IPS-20b (cell line): ENCODE data around the gene BPI.

ENCODE experiments used
- H3K27ac ChIP-seq: one replicate; pipeline ENCODE4 v1.5.1; 2013; ENCODE audit warnings: low read length
- H3K27me3 ChIP-seq: 2 replicates; pipeline ENCODE4 v1.6.1; 2013; ENCODE audit warnings: mild to moderate bottlenecking, low read length, inconsistent platforms; ENCODE audit not compliant: insufficient read depth
- H3K36me3 ChIP-seq: 2 replicates; pipeline ENCODE4 v1.6.1; 2013; ENCODE audit warnings: low read depth, mild to moderate bottlenecking, inconsistent platforms, low read length, moderate library complexity; ENCODE audit not compliant: insufficient read depth
- H3K4me1 ChIP-seq: 2 replicates; pipeline ENCODE4 v1.6.1; 2013; ENCODE audit warnings: mild to moderate bottlenecking, control low read depth, inconsistent platforms, low read length, moderate library complexity; ENCODE audit not compliant: insufficient read depth
- H3K4me3 ChIP-seq: 2 replicates; pipeline ENCODE4 v1.5.1; 2013; ENCODE audit warnings: mild to moderate bottlenecking, low read length, inconsistent platforms
- H3K9ac ChIP-seq: 2 replicates; pipeline ENCODE4 v1.6.1; 2013; ENCODE audit warnings: low read depth, mild to moderate bottlenecking, inconsistent platforms, low read length, moderate library complexity
- H3K9me3 ChIP-seq: 2 replicates; pipeline ENCODE4 v1.6.1; 2013; ENCODE audit warnings: mild to moderate bottlenecking, low read depth, low read length, inconsistent platforms; ENCODE audit not compliant: insufficient read depth

Gene BPI

DNA sequence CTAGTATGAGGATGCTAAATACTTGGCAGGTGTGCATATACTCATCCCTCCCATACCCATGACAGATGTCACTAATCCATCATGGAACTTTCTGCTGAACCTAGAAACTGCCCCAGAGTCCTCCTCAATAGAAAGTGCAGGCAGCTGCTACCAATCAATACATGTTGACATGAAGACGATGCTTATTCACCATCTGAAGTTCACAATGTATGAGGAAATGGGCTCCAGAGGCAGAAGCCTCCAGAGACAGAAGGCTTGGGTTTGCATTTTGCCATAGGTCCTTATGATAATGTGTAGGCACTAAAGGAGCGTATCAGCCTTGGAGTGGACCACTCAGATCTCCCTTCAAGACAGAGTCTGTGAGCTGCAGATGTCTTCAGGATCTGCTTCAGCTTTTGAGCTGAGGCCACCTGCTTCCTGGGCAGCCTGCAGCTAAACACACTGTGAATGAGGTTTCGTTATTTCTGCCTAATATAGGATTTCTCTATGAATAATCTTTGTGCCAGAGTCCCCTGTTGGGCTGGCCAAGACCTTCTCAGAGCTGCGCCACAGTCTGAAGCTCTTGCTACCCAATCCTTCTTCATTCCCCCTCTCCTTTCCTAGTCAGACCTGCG, 35.9 kb upstream of the BPI start:
- Histone ChIP-seq H3K36me3 (no peaks in the 10 kb centered on the region), H3K9me3 (no peaks in the 10 kb centered on the region), H3K4me1 (no peaks in the 10 kb centered on the region), H3K9ac (no peak overlapping the region), H3K27me3 (no peaks in the 10 kb centered on the region; the same call in 1 of the 2 replicates), H3K27ac (no peak overlapping the region), H3K4me3 (no peak overlapping the region)

DNA sequence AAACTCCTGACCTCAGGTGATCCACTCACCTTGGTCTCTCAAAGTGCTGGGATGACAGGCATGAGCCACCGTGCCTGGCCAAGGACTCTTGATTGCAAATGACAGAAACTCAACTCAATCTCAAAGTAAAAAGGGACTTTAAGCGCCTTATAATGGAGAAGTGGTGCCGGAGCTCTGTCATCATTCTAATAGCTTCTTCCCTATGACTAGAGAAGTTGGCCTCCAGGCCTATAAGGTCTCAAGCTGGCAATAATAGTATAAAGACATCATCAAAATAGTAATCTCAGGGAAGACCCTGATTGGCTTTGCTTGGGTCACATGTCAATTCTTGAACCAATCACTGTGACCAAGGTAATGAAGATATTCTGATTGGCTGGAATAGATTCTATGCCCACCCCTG, 34.9 kb upstream of the BPI start:
- H3K4me3 ChIP-seq: no peak overlapping the region

DNA sequence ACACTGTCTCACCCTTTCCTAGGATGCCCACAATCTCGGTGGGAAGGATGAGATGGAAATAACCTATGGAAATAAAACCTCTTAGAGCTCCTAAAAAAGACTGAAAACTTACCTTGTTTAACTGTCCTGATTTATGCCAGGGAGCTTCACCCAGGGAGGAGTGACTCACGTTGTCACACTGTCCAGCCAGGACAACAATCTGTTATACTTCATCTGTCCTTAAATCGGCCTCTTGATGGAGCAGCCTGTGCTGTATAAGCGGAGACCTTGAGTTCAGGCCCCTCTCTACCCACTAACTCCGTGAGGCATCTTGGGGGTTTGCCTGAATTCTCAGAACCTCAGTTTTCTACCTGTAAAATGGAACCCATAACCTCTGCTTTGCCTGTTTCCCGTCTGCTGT, 34.2 kb upstream of the BPI start:
- H3K9ac ChIP-seq: no peak overlapping the region
- H3K9me3 ChIP-seq: no peaks in the 10 kb centered on the region
- H3K27me3 ChIP-seq: no peaks in the 10 kb centered on the region; the same call in 1 of the 2 replicates
- no peak overlapping the region for H3K4me3 ChIP-seq
- H3K36me3 ChIP-seq: no peaks in the 10 kb centered on the region
- no peaks in the 10 kb centered on the region for H3K4me1 ChIP-seq
- H3K27ac ChIP-seq: no peak overlapping the region

More for the DNA sequence above, 34.9 kb upstream of the BPI start:
- H3K27me3 ChIP-seq: no peaks in the 10 kb centered on the region; the same call in 1 of the 2 replicates
- no peak overlapping the region for H3K9ac ChIP-seq
- no peaks in the 10 kb centered on the region for H3K36me3 ChIP-seq
- no peak overlapping the region for H3K27ac ChIP-seq
- H3K9me3 ChIP-seq: no peaks in the 10 kb centered on the region
- H3K4me1 ChIP-seq: no peaks in the 10 kb centered on the region

DNA sequence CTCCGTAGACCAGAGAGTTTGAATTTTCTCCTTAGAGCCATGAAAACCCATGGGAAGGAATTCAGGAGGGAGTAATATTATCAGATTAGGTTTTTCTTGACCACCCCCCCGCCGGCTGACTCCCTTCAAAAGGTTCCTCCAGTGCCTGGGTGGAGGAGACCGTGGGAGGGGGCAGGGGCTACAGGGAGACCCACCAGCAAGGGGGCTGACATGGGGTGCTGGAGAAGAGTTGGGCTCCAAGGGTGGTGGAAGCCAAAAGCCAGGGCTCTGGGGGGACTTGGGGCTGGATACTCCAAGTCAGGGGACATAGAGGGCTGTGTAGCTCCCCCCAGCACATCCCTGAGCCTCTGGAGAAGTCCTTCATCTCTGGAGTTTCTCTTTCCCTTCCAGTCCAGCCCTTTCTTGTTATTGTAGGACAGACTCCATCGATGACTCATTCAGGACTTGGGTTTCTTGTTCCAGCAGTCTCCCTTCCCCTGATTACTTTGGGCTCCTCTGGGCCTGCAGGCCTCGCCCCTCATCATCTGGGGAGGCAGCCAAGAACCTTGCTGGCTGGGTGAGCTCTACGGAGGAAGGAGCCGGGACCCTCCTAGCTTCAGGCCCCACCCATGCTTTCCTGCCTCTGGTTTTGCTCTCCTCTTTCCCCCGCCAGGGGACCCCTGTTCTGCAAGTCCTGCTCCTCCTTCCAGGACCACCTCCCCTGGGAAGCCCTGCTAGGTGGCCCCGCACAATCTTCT, 32.9 kb upstream of the BPI start:
- Histone ChIP-seq H3K9ac (no peak overlapping the region), H3K27me3 (no peaks in the 10 kb centered on the region; the same call in 1 of the 2 replicates), H3K4me3 (no peak overlapping the region), H3K9me3 (no peaks in the 10 kb centered on the region), H3K27ac (no peak overlapping the region), H3K36me3 (no peaks in the 10 kb centered on the region), H3K4me1 (no peaks in the 10 kb centered on the region)

DNA sequence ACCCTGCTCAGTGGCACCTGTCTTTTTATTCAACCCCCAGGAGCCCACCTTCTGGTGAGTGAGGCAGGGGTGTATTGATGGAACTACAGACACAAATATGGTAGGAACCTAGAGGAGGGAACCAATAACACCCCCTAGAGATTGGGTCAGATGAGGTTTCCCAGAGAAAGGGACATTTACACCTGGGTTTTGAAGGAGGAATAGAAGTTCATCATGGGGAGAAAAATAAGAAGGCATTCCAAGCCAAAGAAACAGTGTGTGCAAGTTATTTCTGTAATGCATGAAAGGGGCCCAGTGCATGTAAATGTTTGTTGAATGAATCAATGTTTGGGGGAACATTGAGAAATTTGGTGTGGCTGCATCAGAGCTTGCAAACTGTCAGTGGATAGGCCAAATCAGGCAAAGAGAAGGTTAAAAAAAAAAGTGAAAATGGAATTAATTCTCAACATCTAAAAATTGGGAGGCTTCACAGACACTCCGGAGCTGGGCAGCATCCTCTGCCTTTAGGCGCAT, 32.3 kb upstream of the BPI start:
- H3K9ac ChIP-seq: no peak overlapping the region
- H3K36me3 ChIP-seq: no peaks in the 10 kb centered on the region
- H3K9me3 ChIP-seq: no peaks in the 10 kb centered on the region
- H3K27ac ChIP-seq: no peak overlapping the region
- no peak overlapping the region for H3K4me3 ChIP-seq
- H3K4me1 ChIP-seq: no peaks in the 10 kb centered on the region
- H3K27me3 ChIP-seq: no peaks in the 10 kb centered on the region

DNA sequence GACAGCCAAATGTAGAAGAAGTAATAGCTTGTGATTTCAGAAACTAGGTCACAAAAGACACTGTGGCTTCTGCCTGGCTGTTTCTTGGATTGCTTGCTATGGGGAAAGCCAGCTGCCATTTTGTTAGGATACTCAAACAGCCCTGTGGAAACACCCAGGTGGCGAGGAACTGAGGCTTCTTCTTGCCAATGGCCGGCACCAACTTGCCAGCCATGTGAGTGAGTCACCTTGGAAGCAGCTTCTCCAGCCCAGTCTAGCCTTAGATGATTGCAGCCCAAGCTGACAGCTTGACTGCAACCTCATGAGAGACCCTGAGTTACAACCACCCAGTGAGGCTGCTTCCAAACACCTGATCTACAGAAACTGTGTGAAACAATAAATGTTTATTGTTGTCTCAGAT, 31.6 kb upstream of the BPI start:
- no peak overlapping the region for H3K27ac ChIP-seq
- H3K9me3 ChIP-seq: no peaks in the 10 kb centered on the region
- H3K27me3 ChIP-seq: no peaks in the 10 kb centered on the region
- no peaks in the 10 kb centered on the region for H3K36me3 ChIP-seq
- H3K4me1 ChIP-seq: no peaks in the 10 kb centered on the region
- H3K4me3 ChIP-seq: no peak overlapping the region
- H3K9ac ChIP-seq: no peak overlapping the region

DNA sequence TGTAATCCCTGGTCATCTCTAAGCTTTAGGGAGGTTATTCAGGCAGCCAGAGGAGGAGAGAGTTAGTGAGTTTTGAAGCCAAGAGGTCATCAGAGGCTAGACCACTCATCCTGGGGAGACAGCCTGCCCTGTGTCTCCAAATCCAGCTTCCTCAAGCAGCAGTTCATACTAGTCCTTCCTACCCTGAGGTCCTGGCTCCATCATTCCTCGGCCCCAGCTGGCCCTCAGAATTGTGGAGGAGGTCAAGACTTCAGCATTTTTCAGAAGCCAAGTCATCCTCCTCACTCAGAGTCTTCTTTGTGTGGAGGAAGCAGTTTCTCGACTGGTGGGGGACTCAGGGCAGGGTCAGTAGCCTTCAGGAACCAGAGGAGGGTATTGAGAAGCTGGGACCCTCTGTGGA, 31.0 kb upstream of the BPI start:
- Histone ChIP-seq H3K4me1 (no peaks in the 10 kb centered on the region), H3K36me3 (no peaks in the 10 kb centered on the region), H3K4me3 (no peak overlapping the region), H3K27me3 (no peaks in the 10 kb centered on the region), H3K9me3 (no peaks in the 10 kb centered on the region), H3K27ac (no peak overlapping the region), H3K9ac (no peak overlapping the region)

DNA sequence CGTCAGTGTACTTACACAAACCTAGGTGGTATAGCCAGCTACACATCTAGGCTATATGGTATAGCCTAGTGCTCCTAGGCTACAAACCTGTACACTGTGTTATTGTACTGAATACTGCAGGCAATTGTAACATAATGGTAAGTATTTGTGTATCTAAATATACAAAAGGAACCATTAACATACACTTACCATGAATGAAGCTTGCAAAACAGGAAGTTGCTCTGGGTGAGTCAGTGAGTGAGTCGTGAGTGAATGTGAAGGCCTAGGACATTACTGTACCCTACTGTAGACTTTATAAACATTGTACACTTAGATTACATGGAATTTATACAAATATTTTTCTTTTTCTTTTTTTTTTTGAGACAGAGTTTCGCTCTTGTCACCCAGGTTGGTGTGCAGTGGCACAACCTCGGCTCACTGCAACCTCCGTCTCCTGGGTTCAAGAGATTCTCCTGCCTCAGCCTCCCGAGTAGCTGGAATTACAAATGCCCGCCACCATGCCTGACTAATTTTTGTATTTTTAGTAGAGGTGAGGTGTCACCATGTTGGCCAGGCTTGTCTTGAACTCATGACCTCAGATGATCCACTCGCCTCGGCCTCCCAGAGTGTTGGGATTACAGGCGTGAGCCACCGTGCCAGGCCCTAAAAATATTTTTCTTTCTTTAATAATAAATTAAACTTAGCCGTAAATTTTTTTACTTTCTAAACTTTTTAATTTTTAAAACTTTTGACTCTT, 28.0 kb upstream of the BPI start:
- no peak overlapping the region for H3K4me3 ChIP-seq
- H3K9ac ChIP-seq: no peak overlapping the region
- H3K27ac ChIP-seq: no peak overlapping the region
- no peaks in the 10 kb centered on the region for H3K36me3 ChIP-seq
- H3K27me3 ChIP-seq: no peaks in the 10 kb centered on the region
- H3K4me1 ChIP-seq: no peaks in the 10 kb centered on the region
- no peaks in the 10 kb centered on the region for H3K9me3 ChIP-seq

DNA sequence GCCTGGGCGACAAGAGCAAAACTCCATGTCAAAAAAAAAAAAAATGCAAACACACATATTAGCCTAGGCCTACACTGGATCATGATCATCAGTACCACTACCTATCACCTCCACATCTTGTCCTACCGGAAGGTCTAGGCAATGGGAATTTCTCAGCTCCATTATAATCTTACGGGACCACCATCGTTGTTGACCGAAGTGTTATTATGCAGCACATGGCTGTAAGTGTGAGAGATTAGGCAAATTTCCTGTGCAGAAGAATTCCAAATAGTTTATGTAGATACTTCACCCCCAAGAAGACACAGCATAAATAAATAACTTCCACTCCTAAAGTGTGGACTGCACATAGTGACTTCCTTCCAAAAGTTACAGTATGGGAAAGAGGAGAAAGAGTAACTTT, 26.7 kb upstream of the BPI start:
- H3K4me1 ChIP-seq: no peaks in the 10 kb centered on the region
- no peak overlapping the region for H3K27ac ChIP-seq
- H3K27me3 ChIP-seq: no peaks in the 10 kb centered on the region
- no peaks in the 10 kb centered on the region for H3K9me3 ChIP-seq
- H3K4me3 ChIP-seq: no peak overlapping the region
- no peaks in the 10 kb centered on the region for H3K36me3 ChIP-seq
- no peak overlapping the region for H3K9ac ChIP-seq

DNA sequence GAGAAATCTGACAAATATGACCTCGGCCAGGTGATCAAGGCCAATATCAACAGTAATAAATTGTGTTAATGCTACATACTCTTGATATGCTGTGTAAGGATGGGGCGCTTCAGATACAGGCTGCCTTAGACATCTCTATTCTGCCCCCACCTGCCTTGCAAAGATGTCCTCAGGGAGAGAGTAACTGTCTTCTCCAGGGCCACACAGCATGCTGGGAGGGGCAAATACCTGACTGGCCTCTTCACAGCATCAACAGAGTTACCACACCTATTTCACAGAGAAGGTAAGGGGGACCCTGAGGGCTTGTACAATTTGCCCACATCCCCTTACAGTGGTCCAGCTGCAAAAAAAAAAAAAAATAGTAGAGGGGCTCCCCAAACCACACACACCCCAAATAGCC, 26.3 kb upstream of the BPI start:
- no peaks in the 10 kb centered on the region for H3K36me3 ChIP-seq
- no peak overlapping the region for H3K4me3 ChIP-seq
- no peaks in the 10 kb centered on the region for H3K9me3 ChIP-seq
- no peak overlapping the region for H3K9ac ChIP-seq
- H3K4me1 ChIP-seq: no peaks in the 10 kb centered on the region
- no peaks in the 10 kb centered on the region for H3K27me3 ChIP-seq
- H3K27ac ChIP-seq: no peak overlapping the region

DNA sequence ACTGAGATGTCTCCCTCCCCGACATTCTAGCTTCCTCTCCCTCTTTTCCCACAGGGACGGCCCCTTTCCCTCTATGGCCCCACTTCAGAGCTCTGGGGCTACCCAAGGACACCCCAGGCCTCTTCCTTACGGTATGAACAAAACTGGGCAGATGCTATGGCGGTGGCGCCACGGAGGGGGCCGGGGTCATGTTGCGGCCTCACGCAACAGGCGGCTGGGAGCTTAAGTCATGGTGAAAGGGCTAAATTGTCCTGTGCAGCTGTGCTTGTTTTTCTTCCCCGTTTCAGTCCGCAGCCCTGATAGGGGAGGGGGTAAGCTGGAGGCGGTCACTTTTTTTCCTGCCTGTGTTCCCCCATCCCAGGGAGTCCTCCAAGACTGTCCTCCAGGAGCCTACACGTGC, 25.8 kb upstream of the BPI start:
- Histone ChIP-seq H3K9ac (no peak overlapping the region), H3K27ac (no peak overlapping the region), H3K27me3 (no peaks in the 10 kb centered on the region), H3K36me3 (no peaks in the 10 kb centered on the region), H3K4me1 (no peaks in the 10 kb centered on the region), H3K9me3 (no peaks in the 10 kb centered on the region), H3K4me3 (no peak overlapping the region)

DNA sequence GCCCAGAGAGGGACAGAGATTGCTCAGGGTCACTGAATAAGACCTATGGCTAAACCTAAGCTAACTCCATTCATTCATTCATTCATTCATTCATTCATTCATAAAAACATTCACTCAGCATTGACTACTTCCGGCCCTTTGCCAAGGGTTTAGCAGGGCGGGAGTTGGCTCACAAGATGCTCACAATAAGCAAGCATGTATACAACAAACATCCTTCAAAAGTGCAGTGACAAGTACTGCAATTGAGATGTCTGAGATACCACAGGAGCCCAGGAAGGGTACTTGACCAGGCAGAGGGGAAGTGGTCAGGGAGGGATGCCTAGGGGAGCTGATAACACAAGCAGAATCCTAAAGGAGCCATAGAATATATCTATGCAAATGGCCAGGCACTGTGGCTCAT, 25.2 kb upstream of the BPI start:
- Histone ChIP-seq H3K27me3 (no peaks in the 10 kb centered on the region), H3K27ac (no peak overlapping the region), H3K9ac (no peak overlapping the region), H3K36me3 (no peaks in the 10 kb centered on the region), H3K9me3 (no peaks in the 10 kb centered on the region), H3K4me3 (no peak overlapping the region), H3K4me1 (no peaks in the 10 kb centered on the region)
